Adrenal gland (tissue), 12 donors: Measurements from ENCODE around the gene KLC1. TPM values are rescaled to one million over a fixed set of nuclear protein-coding genes. Genes with fewer than 3 reads are reported as not detected.

Source experiments
- DNase-seq, 7 donors: peaks; one replicate each; pipeline ENCODE4 v3.0.0-alpha.2; 2019 to 2020
- H3K27ac ChIP-seq, 5 donors: fragments of 200-600 bp; sonication (generic) in 4 of 5; 1 replicate in 3 of 5; 2 replicates in 2 of 5; pipeline versions ENCODE4 v1.5.1 to v1.8.0; 2016 to 2020; ENCODE audit warnings: mild to moderate bottlenecking in 1 of 5
- H3K27me3 ChIP-seq: fragments of 200-600 bp; 2 replicates; pipeline ENCODE4 v1.8.0; 2021
- H3K36me3 ChIP-seq, 2 donors: fragments of 200-600 bp; replicated peaks in 1 of 2; 1 replicate in 1 of 2; 2 replicates in 1 of 2; pipeline versions ENCODE4 v1.5.1 to v1.8.0; 2018 to 2022
- H3K4me1 ChIP-seq, 2 donors: fragments of 200-600 bp; replicated peaks in 1 of 2; 1 replicate in 1 of 2; 2 replicates in 1 of 2; pipeline versions ENCODE4 v1.5.1 to v1.8.0; 2018 to 2021
- H3K4me3 ChIP-seq, 4 donors: fragments of 200-600 bp; sonication (generic) in 3 of 4; one replicate each; pipeline ENCODE4 v1.5.1; 2016 to 2018
- H3K9me3 ChIP-seq, 3 donors: fragments of 200-600 bp; sonication (generic) in 1 of 3; replicated peaks in 1 of 3; 1 replicate in 2 of 3; 2 replicates in 1 of 3; pipeline versions ENCODE4 v1.5.1 to v1.8.0; 2016 to 2021
- POLR2A ChIP-seq, 2 donors: fragments of 450-650 bp; IDR thresholded peaks; one replicate each; pipeline ENCODE4 v1.6.1; 2017; ENCODE audit warnings: antibody characterized with exemption in 2 of 2, mild to moderate bottlenecking in 2 of 2, moderate library complexity in 1 of 2
- WGBS, 4 donors: extraction: QIAGEN DNeasy Blood & Tissue Kit in 2 of 4; methylation state at CpG; one replicate each; pipeline versions ENCODE4 v1.1.5 to v1.1.7; 2013 to 2017; 5-methylcytosine and 5-hydroxymethylcytosine counted together
- intact Hi-C, 2 donors: fragments of 100-400 bp; cut with DNase I; formaldehyde crosslinking; loops; one replicate each; pipeline versions ENCODE4 v1.14.1 to v1.15.0; 2022 to 2023
- polyA plus RNA-seq, 3 donors: library from polyadenylated mRNA; stranded (reverse); fragments of 200-250 nt in 2 of 3; fragments of 350-450 nt in 1 of 3; fragmentation: Illumina TruSeq in 1 of 3; extraction: RNeasy Lipid Tissue Mini Kit (QIAGEN cat#74804) in 1 of 3; gene quantifications; one replicate each; pipeline ENCODE4 v1.2.3, GENCODE V29; 2013 to 2014
- total RNA-seq, 9 donors: library from RNA; depleted of rRNA in 4 of 9; stranded (reverse); fragments of >200 nt in 4 of 9; fragments of 120-200 nt in 1 of 9; fragmentation: NEBNext Ultra II Directional in 1 of 9; extraction: Animal tissue kit (Norgen Biotek cat#: 25700) in 1 of 9; gene quantifications; one replicate each; pipeline versions ENCODE4 v1.1.0 to v1.2.4, GENCODE V29; 2013 to 2023
- TF ChIP-seq, protein P1 (sequence below), 6 experiments: fragments of 450-650 bp in 4 of 6; fragments of 200-600 bp in 2 of 6; sonication (generic) in 1 of 6; IDR thresholded peaks; 1 replicate in 5 of 6; 2 replicates in 1 of 6; pipeline versions ENCODE4 v1.5.1 to v1.8.0; 2016 to 2021; ENCODE audit warnings: antibody characterized with exemption in 6 of 6, mild to moderate bottlenecking in 2 of 6, moderate library complexity in 1 of 6
- donor health status: healthy with polysubstance abuse.
- donor health status: Bipolar disorder and iron deficiency.
- donor health status: DM: yes; HTN: yes; CAD: no.
- donor health status: DM: no; HTN: no; CAD: no.
- donor health status: DM: no; HTN: no; CAD: no.
- donor health status: DM: yes; HTN: yes; CAD: no.

The KLC1 gene
- total and polyA plus RNA-seq, 12 donors, result 70.7 to 248 (median 125) TPM

DNA sequence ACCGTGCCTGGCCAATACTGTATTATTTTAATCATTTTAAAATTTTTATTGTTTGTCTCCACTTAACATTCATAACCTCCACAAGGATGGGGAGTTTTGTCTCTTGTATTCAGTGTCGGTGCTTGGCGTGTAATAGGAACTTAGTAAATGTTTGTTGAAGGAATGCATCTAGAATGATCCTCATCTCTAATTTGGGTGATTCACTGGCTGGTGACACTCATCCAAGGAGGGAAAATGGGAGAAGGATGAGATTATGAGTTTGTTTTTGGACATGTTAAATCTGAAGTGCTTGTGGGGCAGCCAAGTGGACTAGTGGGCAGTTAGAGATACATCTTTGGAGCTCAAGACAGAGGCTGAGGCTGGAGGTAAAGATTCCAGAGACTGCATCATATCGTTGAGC lies 5.1 kb downstream of the KLC1 start:
- Histone ChIP-seq H3K27ac (no peak overlapping the region), H3K27me3 (no peaks in the 10 kb centered on the region), H3K36me3 (no peaks in the 10 kb centered on the region), H3K4me1 (peaks cover 16 to 49% of the 10 kb centered on the region in 2 donors), H3K9me3 (no peaks in the 10 kb centered on the region), H3K4me3 (no peak overlapping the region)
- 81 to 87% (median 84%) methylated on average over 4 of the region's 4 CpGs for WGBS, 4 donors
- DNase-seq, result no peak
- TF ChIP-seq, protein P1, sequence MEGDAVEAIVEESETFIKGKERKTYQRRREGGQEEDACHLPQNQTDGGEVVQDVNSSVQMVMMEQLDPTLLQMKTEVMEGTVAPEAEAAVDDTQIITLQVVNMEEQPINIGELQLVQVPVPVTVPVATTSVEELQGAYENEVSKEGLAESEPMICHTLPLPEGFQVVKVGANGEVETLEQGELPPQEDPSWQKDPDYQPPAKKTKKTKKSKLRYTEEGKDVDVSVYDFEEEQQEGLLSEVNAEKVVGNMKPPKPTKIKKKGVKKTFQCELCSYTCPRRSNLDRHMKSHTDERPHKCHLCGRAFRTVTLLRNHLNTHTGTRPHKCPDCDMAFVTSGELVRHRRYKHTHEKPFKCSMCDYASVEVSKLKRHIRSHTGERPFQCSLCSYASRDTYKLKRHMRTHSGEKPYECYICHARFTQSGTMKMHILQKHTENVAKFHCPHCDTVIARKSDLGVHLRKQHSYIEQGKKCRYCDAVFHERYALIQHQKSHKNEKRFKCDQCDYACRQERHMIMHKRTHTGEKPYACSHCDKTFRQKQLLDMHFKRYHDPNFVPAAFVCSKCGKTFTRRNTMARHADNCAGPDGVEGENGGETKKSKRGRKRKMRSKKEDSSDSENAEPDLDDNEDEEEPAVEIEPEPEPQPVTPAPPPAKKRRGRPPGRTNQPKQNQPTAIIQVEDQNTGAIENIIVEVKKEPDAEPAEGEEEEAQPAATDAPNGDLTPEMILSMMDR (IDR thresholded peaks at IDR 0.05), result no peak
- no peak for TF ChIP-seq POLR2A (IDR thresholded peaks at IDR 0.05)
- intact Hi-C loops, result no loop called here

- TF ChIP-seq POLR2A (IDR thresholded peaks at IDR 0.05), result no peak
- TF ChIP-seq, protein P1 (IDR thresholded peaks at IDR 0.05), result no peak
- no peaks in the 10 kb centered on the region for H3K9me3 ChIP-seq
- WGBS, 4 donors, result 80 to 94% (median 88%) methylated on average over 3 of the region's 3 CpGs
- H3K27ac ChIP-seq, result no peak overlapping the region
- no peaks in the 10 kb centered on the region for H3K27me3 ChIP-seq
- DNase-seq, result no peak
- H3K4me3 ChIP-seq, result no peak overlapping the region
- peaks cover 4 to 41% of the 10 kb centered on the region in 2 donors for H3K4me1 ChIP-seq
- no peaks in the 10 kb centered on the region for H3K36me3 ChIP-seq
- intact Hi-C loops, result no loop called here
These were observed 9.6 kb downstream of the KLC1 start for GRCh38 chr14:103638594-103638993.

DNA sequence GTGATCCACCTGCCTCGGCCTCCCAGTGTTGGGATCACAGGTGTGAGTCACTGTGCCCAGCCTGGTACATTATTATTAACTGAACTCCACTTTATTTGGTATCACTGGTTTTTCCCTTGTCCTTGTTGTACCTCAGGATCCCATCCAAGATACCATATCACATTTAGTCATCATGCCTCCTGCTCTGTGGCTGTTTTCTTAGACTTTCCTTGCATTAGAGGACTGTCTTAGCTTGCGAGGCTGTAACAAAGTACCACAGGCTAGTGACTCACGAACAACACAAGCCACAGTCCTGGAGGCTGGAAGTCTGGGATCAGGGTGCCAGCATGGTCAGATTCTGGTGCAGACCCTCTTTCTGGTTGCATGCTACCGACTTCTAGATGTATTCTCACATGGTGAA lies 12.2 kb downstream of the KLC1 start:
- no peak for TF ChIP-seq POLR2A (IDR thresholded peaks at IDR 0.05)
- TF ChIP-seq, protein P1 (IDR thresholded peaks at IDR 0.05), result no peak
- peak overlapping the region in 3 of 5 donors; percentile 0 to 60 (median 60) for H3K27ac ChIP-seq
- H3K9me3 ChIP-seq, result no peaks in the 10 kb centered on the region
- 51 to 63% (median 52%) methylated on average over 4 of the region's 4 CpGs for WGBS, 4 donors
- intact Hi-C loops, result no loop called here
- H3K4me3 ChIP-seq, result no peak overlapping the region
- H3K36me3 ChIP-seq, result no peaks in the 10 kb centered on the region
- no peaks in the 10 kb centered on the region for H3K27me3 ChIP-seq
- peak in 3 of 7 donors; percentile 38 to 44 (median 39) for DNase-seq
- H3K4me1 ChIP-seq, result peaks cover 11 to 31% of the 10 kb centered on the region in 2 donors

- no peak overlapping the region for H3K4me3 ChIP-seq
- TF ChIP-seq, protein P1 (IDR thresholded peaks at IDR 0.05), result no peak
- no peak for TF ChIP-seq POLR2A (IDR thresholded peaks at IDR 0.05)
- peak overlapping the region in 1 of 5 donors; percentile 44 for H3K27ac ChIP-seq
- 44 to 59% (median 49%) methylated on average over 3 of the region's 3 CpGs for WGBS, 4 donors
- peaks cover 14 to 20% of the 10 kb centered on the region in 2 donors for H3K4me1 ChIP-seq
- H3K27me3 ChIP-seq, result no peaks in the 10 kb centered on the region
- peak in 5 of 7 donors; percentile 42 to 67 (median 54) for DNase-seq
- H3K9me3 ChIP-seq, result no peaks in the 10 kb centered on the region
- intact Hi-C loops, result no loop called here
- no peaks in the 10 kb centered on the region for H3K36me3 ChIP-seq
These were observed 17.2 kb downstream of the KLC1 start for GRCh38 chr14:103646189-103646588.
